ENCODE data around the gene CCDC92B. TPM values are rescaled to one million over a fixed set of nuclear protein-coding genes. Genes with fewer than 3 reads are reported as not detected.
"Not testable (repeated sequence)": the region's sequence is repeated elsewhere in the genome, so short reads cannot be mapped to it uniquely, and the experiment has no call there.

Gene CCDC92B
- total RNA-seq, 2 experiments from 2014 or later, result not detected

DNA sequence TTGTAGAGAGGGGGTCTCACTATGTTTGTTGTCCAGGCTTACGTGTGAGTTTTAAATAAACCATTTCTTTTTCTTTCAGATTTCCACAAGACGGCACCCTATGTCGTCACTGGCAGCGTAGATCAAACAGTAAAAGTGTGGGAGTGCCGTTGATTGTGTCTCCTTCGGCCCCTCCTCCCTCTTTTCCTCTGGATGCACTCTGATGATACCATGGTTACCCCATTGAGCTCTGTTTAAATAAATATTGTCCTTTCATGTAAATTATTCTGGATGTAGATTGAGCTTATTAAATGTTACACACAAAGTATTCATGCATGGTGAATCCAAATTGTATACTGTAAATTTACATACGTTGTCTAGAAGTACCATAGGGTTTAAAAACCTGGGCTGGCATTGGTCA, 67.8 kb downstream of the CCDC92B start:
- CTCF ChIA-PET, result no interaction called here
- POLR2A ChIA-PET, result no interaction called here

DNA sequence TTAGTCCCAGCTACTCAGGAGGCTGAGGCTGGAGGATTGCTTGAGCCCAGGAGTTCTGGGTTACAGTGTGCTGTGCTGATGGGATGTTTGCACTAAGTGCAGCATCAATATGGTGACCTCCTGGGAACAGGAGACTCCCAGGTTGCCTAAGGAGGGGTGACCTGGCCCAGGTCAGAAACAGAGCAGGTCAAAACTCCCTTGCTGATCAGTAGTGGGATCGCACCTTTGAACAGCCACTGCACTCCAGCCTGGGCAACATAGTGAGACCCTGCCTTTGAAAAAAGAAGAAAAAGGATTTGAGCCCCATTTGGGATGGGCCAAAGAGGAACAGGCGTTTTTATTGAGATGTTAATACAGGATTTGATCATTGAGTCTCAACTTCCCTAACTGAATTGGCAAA, 68.5 kb downstream of the CCDC92B start:
- POLR2A ChIA-PET, result no interaction called here
- CTCF ChIA-PET, result no interaction called here

- POLR2A ChIA-PET, CTCF ChIA-PET: not testable (repeated sequence)
Observed at GRCh38 chr17:2679247-2679646, 70.2 kb downstream of the CCDC92B start.

Other genes starting within 250 kb of the CCDC92B start
- gene METTL16, start 237.8 kb downstream of the CCDC92B start, total RNA-seq, result 10 to 100 TPM; 63.5 to 69.6 TPM
- 100 to 1,000 TPM; 148 to 152 TPM for gene PAFAH1B1, start 156.0 kb downstream of the CCDC92B start, total RNA-seq
- gene CLUH, start 37.9 kb downstream of the CCDC92B start, total RNA-seq, result 100 to 1,000 TPM; 152 to 164 TPM
- gene RAP1GAP2, start 46.8 kb upstream of the CCDC92B start, total RNA-seq, result under 1 TPM; 0.27 to 0.52 TPM